ENCODE measurements around the gene SMG6.
"Not testable (repeated sequence)": the region's sequence is repeated elsewhere in the genome, so short reads cannot be mapped to it uniquely, and the experiment has no call there.

The SMG6 gene

GRCh38 chr17:2023256-2023655 is 280.3 kb downstream of the SMG6 start:
- TF ChIP-seq GATA1 (IDR thresholded peaks at IDR 0.05; ENCODE audit: low read depth, low read length) (no peak), POLR2A (IDR thresholded peaks at IDR 0.05; ENCODE audit: low read length) (no peak)
- no peak for DNase-seq

DNA sequence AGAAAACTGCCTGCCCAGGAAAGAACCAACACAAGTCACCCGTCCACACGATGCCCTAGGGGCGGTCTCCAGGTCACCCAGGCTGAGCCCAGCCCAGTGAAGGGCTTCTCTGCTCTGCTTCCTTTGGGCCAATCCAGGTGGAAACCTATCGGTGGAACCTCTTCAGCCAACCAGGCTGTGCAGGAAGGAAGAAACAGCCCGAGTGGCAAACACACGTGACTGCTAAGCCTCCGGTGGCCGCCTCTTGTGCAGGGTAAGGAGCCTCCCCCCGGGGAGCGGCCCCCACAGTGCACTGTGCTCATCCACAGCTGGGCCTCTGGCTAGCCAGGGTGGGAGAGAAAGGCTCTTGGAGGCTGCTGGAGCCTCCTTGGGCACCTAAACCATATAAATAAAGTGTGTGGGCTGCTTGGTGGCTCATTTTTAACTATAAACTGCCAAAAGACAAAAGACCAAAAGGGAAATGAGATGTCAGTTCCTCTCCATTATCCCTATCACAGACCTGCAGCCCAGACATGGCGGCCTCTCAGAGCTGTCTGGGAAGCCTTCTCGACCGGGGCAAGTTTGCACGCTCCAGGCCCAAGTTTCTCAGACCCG is 280.8 kb downstream of the SMG6 start:
- TF ChIP-seq POLR2A (IDR thresholded peaks at IDR 0.05; ENCODE audit: low read length) (no peak), GATA1 (IDR thresholded peaks at IDR 0.05; ENCODE audit: low read depth, low read length) (no peak)
- no peak for DNase-seq

DNA sequence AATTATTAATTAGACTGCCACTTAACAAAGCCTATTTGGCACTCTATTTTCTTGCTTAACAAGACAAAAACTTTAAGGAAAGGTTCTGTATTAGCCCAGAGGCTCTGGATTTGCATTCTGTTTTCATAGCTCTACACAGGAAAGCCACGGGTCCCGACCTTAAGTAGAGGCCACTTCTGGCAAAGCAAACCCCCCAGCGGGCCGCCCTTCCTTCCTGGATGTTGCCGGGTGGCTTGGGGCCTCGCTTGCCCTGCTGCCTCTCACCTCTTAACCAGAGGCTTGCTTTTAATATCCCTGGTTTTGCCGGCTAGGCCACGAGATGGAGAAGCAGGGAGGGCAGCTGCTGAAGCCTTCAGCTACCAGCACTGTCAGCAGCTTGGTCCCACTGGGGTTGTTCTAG is 282.9 kb downstream of the SMG6 start:
- DNase-seq, result no peak
- TF ChIP-seq POLR2A (IDR thresholded peaks at IDR 0.05; ENCODE audit: low read length), result no peak

GRCh38 chr17:2019723-2020122 is 283.9 kb downstream of the SMG6 start:
- no peak for DNase-seq
- TF ChIP-seq POLR2A (IDR thresholded peaks at IDR 0.05; ENCODE audit: low read length) (no peak), GATA1 (IDR thresholded peaks at IDR 0.05; ENCODE audit: low read depth, low read length) (no peak)

GRCh38 chr17:2018716-2019510 is 284.7 kb downstream of the SMG6 start:
- TF ChIP-seq GATA1 (IDR thresholded peaks at IDR 0.05; ENCODE audit: low read depth, low read length) (no peak), POLR2A (IDR thresholded peaks at IDR 0.05; ENCODE audit: low read length) (no peak)
- no peak for DNase-seq

GRCh38 chr17:2017274-2017941 is 286.2 kb downstream of the SMG6 start:
- no peak for TF ChIP-seq GATA1 (IDR thresholded peaks at IDR 0.05; ENCODE audit: low read depth, low read length)
- TF ChIP-seq POLR2A (IDR thresholded peaks at IDR 0.05; ENCODE audit: low read length), result no peak
- DNase-seq, result no peak

- DNase-seq, result no peak
- TF ChIP-seq GATA1 (IDR thresholded peaks at IDR 0.05; ENCODE audit: low read depth, low read length) (no peak), POLR2A (IDR thresholded peaks at IDR 0.05; ENCODE audit: low read length) (no peak)
Measured at GRCh38 chr17:2016494-2016893, 287.1 kb downstream of the SMG6 start.

DNA sequence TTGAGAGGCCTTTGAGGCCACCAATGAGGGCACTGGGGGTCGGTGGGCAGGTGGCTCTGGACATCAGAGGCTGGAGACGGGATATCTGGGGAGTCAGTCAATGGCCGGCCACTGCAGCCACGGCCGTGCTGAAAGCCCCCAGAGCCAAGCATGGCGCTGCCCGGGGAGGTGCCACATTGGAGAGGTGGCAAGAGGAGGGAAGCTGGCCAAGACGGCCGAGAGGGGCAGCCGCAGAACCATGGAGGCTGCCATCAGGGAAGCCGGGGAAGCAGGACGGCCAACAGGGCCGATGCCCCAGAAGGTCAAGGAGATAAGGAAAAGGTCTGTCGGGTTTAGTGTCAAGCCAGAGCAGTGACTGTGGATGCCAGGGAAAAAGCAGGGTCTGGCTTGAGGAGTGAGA is 288.3 kb downstream of the SMG6 start:
- DNase-seq, result no peak
- no peak for TF ChIP-seq POLR2A (IDR thresholded peaks at IDR 0.05; ENCODE audit: low read length)

- TF ChIP-seq GATA1 (IDR thresholded peaks at IDR 0.05; ENCODE audit: low read depth, low read length), result no peak
- TF ChIP-seq POLR2A (IDR thresholded peaks at IDR 0.05; ENCODE audit: low read length), result no peak
- DNase-seq, result no peak
Measured at GRCh38 chr17:2013994-2014317, 289.6 kb downstream of the SMG6 start.

- not testable (repeated sequence) for DNase-seq
Measured at GRCh38 chr17:2013220-2013993, 290.2 kb downstream of the SMG6 start.

DNA sequence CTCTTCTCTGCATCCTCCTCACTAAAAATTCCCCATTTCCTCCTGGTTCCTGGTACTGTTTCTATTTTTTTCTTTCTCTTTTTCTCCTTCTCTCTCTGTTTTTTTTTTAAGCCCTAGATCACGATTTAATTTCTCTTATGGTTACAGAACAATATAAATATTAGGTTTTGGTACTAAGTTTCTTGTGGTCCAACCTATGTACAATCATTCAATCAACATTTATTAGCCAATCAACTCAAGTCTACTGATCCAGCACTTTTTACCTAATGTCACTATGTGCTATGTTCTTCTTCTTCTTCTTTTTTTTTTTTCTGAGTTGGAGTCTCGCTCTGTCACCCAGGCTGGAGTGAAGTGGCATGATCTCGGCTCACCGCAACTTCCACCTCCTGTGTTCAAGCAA is 291.1 kb downstream of the SMG6 start:
- TF ChIP-seq POLR2A (IDR thresholded peaks at IDR 0.05; ENCODE audit: low read length) (no peak), GATA1 (IDR thresholded peaks at IDR 0.05; ENCODE audit: low read depth, low read length) (no peak)
- DNase-seq, result no peak

- TF ChIP-seq POLR2A (IDR thresholded peaks at IDR 0.05; ENCODE audit: low read length) (no peak), GATA1 (IDR thresholded peaks at IDR 0.05; ENCODE audit: low read depth, low read length) (no peak)
- no peak for DNase-seq
Measured at GRCh38 chr17:2011411-2012371, 291.9 kb downstream of the SMG6 start.

All from erythroblast (primary cell).